IPS DF 4.7 (cell line): ENCODE data around the gene KRTAP4-16.
"Not testable (repeated sequence)": the region's sequence is repeated elsewhere in the genome, so short reads cannot be mapped to it uniquely, and the experiment has no call there.

ENCODE experiments used
- DNase-seq: peaks from one replicate; pipeline ENCODE4 v3.0.0-alpha.2; 2013; ENCODE audit warnings: low spot score; ENCODE audit errors: extremely low read depth

The KRTAP4-16 gene

GRCh38 chr17:41119696-41120690, 18.0 kb upstream of the KRTAP4-16 start:
- DNase-seq = not testable (repeated sequence)

- no peak for DNase-seq
Measured at GRCh38 chr17:41118721-41119120, 16.7 kb upstream of the KRTAP4-16 start.

GRCh38 chr17:41117846-41118386, 15.9 kb upstream of the KRTAP4-16 start, which contains the start of gene KRTAP4-11:
Gene KRTAP4-11, minus strand, starts transcription at chr17:41118373. Its CDS starts 58 bp downstream, at chr17:41118315.
- DNase-seq = not testable (repeated sequence)

GRCh38 chr17:41116297-41116696, 14.3 kb upstream of the KRTAP4-16 start:
- DNase-seq = no peak

GRCh38 chr17:41111151-41111885, 9.3 kb upstream of the KRTAP4-16 start:
- no peak for DNase-seq

GRCh38 chr17:41108728-41109386, 6.8 kb upstream of the KRTAP4-16 start:
- DNase-seq = not testable (repeated sequence)

- no peak for DNase-seq
Measured at GRCh38 chr17:41107941-41108450, 6.0 kb upstream of the KRTAP4-16 start.

GRCh38 chr17:41105347-41105746, 3.3 kb upstream of the KRTAP4-16 start, which contains the start of gene KRTAP4-9:
Gene KRTAP4-9, plus strand, starts transcription at chr17:41105389. Its CDS starts 0 bp downstream, at chr17:41105389.
- not testable (repeated sequence) for DNase-seq

GRCh38 chr17:41104386-41105038, 2.5 kb upstream of the KRTAP4-16 start:
- DNase-seq = not testable (repeated sequence)

GRCh38 chr17:41103896-41104295, 1.9 kb upstream of the KRTAP4-16 start:
- DNase-seq = no peak

GRCh38 chr17:41099682-41100480, 2.1 kb downstream of the KRTAP4-16 start:
- DNase-seq = not testable (repeated sequence)

- no peak for DNase-seq
Measured at GRCh38 chr17:41098481-41098880, 3.5 kb downstream of the KRTAP4-16 start.

- no peak for DNase-seq
Measured at GRCh38 chr17:41098042-41098441, 4.0 kb downstream of the KRTAP4-16 start, which contains the start of gene KRTAP4-8. Gene KRTAP4-8, minus strand, starts transcription at chr17:41098142. Its CDS starts 58 bp downstream, at chr17:41098084.

GRCh38 chr17:41096055-41096454, 6.0 kb downstream of the KRTAP4-16 start:
- DNase-seq = no peak

GRCh38 chr17:41088760-41089352, 13.2 kb downstream of the KRTAP4-16 start:
- DNase-seq = not testable (repeated sequence)

GRCh38 chr17:41084100-41084856, 17.7 kb downstream of the KRTAP4-16 start, which contains the start of gene KRTAP4-7:
Gene KRTAP4-7, plus strand, starts transcription at chr17:41084150. Its CDS starts 57 bp downstream, at chr17:41084207.
- DNase-seq = not testable (repeated sequence)

GRCh38 chr17:41083427-41083826, 18.6 kb downstream of the KRTAP4-16 start:
- not testable (repeated sequence) for DNase-seq

- DNase-seq = no peak
Measured at GRCh38 chr17:41082626-41083025, 19.4 kb downstream of the KRTAP4-16 start.
